A549 treated with GW870086 at 1 μM for 4 hours (cell line): ENCODE measurements around the gene CHMP4A. TPM values are rescaled to one million over a fixed set of nuclear protein-coding genes. Genes with fewer than 3 reads are reported as not detected.

ENCODE experiments used
- total RNA-seq: library from RNA; stranded (reverse); fragments of 200-300 nt; extraction: Qiagen RNA extraction; gene quantifications from 5 replicates; pipeline ENCODE4 v1.2.3, GENCODE V29; 2022; ENCODE audit warnings: low read depth

CHMP4A gene, protein sequence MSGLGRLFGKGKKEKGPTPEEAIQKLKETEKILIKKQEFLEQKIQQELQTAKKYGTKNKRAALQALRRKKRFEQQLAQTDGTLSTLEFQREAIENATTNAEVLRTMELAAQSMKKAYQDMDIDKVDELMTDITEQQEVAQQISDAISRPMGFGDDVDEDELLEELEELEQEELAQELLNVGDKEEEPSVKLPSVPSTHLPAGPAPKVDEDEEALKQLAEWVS
- total RNA-seq = 76.1 to 96.4 TPM (median 81.8 TPM) in 5 replicates

DNA sequence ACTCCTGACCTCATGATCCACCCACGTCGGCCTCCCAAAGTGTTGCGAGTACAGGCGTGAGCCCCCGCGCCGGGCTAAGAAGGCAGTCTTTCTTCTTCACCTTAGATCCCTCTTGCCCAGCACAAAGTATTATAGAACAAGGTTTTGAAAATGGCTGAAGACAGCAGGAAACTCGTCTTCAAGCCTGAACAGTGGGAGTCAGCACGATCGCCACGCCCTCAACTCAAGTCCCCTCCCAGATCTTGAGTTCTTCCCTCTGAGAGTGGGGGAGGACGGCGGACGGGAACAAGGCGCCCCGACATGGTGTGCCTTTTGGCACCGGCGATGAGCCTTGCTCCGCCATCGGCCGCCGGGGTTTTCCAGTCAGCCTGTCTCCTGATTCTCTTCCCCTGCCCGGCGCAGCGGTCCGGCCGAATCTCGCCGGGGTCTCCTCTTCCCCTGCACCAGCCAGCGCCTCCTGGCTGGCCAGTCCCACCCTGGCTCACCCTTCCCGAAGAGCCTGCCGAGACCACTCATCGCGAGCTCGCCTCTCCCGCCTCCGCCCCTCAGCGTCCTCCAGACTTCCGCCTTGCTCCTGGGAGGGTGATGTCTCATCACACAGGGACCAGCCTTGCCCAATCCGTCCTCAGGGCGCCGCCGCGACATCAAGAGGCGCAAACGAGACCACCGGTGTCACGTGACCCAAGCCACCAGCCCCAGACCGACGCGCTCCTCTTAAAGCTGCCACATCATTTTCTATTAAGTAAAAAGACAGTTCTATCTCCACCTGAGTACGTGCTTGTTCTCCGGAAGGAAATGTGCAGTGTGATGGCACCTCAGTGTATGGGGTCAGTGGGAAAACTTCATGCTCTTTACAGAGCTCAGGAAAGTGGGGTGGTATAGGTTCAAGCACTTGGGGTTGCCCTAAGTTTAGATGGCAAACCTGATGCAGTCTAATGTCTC, at the start of gene CHMP4A:
TSS of gene CHMP4A (minus strand) at position 565 of the 942 bp plus-strand sequence. CDS start at position 516, 49 bp downstream.

DNA sequence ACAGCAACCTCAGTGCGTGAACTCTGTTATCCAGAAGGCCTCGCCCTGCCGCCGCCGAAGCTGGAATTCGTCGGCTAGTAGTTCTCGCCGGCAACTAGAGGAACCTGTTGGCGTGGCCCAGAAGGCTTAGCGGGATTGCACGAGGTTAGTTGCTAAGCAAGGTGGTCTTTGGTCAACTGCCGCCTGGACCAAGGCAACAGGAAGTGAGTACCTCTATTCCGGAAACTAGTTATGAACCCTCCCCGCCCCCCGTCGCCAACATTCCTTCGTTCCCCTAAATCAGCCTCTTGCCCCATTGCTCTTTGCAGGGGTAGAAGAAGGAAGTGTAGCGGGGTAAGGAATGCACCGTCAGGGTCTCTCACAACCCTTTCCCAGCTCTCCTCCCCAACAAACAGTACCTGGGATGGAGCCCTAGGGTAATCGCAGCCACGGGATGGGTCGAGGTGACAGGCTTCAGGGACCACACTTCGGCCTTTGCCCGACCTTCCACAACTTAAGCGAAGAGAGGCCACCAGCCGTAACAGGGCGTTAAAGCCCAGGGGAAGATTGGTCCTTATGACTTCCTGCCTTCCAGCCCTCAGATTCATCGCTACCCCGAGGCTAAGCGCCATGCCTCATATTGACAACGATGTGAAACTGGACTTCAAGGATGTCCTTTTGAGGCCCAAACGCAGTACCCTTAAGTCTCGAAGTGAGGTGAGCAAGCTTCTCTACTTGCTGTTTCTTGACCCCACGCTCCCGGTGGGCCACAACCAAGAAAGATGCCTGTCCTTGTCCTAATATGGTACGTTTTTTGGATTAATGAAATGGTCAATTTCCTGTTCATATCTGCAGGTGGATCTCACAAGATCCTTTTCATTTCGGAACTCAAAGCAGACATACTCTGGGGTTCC, 19.6 kb upstream of the CHMP4A start, which contains the start of gene GMPR2:
TSS of gene GMPR2 (plus strand) at position 285 of the 893 bp plus-strand sequence. CDS start at position 610, 325 bp downstream.

DNA sequence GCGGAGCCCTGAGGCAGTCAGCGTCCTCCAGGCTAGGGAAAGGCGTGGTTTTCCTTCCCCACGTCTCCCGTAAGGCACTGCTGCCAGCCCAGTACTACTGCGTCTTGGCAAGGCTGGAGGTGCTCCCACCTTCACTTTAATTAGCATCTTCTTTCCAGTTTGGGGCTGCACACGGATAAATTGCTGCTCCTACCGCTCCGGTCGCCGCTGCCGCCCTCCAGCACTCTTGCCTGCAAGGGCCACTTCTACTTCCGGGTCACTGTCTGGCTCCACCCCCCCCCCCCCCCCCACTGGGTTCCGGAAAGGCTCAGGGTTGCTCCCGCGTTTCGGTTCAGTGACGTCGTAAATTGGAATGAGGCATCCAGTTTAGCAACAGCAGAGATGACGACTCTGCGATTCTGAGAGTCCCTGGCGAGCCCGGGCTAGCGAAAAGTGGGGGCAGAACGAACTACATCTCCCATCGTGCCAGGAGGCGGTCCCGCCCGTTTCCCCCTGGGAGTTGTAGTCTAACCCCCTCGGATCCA, 18.9 kb upstream of the CHMP4A start, which contains the start of gene NEDD8:
TSS of gene NEDD8 (minus strand) at position 247 of the 524 bp plus-strand sequence. CDS start at position 147, 100 bp downstream.

DNA sequence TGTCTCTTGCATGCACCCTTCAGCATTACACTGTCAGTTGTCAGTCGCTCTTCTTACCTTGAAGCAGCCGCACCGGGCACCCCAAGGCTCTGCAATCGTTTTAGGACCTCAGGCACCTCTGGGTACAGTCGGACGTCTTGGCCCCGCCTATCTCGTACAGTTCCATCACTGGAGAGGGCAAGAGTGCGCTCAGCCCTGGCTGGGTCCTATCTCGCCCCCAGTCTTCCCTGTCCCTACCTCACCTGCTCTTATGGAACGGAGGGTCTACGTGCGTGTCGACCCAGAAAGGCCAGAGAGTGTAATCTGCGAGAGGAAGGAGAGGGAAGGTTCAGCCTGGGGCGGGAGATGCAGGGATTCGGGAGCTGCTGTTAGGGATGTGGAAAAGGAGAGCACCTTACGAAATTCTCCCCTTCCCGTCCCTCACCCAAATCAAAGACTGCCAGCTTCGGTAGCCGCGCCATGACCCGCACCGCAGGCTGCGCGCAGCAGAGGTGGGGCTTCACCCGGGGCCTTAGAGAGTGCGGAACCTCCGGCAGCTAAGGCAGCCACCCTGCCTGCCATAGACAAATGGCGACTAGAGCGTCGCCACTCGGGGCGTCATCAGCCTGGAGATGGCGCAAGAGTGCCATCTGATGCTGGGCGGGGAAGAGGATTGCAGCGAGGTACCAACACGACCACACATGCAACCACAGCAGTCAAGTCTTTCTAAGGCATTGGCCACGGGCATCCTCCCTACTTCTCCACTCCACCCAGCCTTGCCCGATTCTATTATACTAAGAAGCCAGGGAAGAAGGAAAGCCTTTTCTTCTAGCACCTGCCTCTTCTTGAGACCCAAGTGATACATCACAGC, 2.4 kb upstream of the CHMP4A start, which contains the start of gene MDP1:
TSS of gene MDP1 (minus strand) at position 572 of the 850 bp plus-strand sequence. CDS start at position 461, 111 bp downstream.

DNA sequence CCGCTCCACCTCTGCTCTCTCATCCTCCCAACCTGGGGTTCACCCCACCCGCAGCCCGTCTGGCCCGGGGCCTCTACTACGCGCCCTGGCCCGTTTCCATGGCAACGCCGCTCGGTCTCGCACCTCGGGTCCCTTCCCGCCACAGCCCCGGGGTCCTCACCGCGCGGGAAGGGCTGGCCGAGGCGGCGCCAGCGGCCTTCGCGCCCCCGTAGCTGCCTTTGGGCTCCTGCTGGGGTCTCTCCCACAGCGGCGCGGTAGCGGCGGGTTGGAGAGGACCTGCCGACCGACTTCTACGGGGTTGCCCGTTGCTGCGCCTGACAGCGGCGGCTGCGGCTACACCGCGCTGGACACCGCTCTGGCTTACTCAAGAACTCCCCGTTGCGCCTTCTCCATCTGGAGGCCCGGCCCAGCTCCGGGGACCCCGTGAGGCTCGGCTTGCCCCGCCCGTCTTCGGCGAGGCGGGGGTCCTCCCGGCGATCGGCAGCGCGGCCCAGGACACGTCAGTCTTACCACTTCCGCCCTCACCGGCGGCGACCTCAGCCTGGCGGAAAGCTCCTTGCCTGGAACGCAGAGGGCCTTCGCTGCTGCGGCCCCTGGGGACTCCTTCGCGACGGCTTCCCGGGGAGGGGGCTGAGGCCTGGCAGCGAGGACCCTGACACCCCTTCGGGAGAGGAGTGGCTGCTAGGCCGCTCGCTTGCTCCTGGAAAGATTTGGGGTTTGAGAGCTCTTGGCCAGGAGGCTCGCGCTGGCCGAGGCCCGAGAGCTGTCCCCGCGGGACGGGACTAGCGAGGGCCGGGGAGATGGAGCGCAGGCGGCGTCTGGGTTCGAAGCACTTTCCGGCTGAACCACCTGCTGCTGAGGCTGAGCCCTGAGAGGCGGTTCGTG, 17.9 kb downstream of the CHMP4A start, which contains the start of gene TM9SF1:
TSS of gene TM9SF1 (minus strand) at position 256 of the 885 bp plus-strand sequence. CDS start 422 bp downstream, outside the sequence.

DNA sequence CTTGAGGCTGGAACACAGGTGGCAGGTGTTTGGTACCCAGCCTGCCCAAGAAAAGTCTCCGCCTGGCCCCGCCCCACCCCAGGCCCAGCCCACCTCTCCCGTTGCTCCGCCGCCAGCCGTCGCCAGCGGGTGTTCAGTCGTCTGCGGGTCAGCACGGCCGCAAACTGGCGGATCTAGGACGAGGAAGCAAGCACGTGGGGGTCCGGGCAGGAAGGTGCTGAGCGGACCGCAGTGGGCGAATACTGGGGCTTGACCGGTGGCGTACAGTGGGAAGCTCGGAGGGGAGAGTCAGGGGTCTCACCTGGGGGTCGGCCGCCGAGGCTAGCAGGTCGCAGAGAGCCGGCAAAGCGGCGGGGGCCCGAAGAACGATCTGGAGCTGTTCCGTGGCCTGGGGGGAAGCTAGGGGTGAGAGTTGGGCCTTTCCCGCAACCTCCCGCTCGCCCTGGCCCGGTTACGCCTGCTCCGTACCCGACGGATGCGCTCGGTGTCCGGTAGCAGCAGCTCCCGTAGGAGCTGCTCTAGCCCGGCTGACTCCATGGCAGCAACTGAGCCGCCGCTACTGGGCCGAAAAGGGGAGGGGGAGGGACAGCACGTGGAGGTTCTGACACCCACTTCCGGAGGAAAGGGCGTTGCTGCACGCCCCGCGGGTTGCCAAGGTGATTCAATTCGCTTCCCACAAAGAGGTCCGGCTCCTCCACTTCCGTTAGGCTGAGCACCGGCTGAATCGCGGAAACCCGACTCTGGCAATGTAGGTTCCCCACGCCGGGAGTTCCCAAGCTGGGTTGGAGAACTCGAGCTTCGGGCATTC, 24.8 kb downstream of the CHMP4A start, which contains the start of gene IPO4:
TSS of gene IPO4 (minus strand) at position 566 of the 808 bp plus-strand sequence. CDS start at position 537, 29 bp downstream.

DNA sequence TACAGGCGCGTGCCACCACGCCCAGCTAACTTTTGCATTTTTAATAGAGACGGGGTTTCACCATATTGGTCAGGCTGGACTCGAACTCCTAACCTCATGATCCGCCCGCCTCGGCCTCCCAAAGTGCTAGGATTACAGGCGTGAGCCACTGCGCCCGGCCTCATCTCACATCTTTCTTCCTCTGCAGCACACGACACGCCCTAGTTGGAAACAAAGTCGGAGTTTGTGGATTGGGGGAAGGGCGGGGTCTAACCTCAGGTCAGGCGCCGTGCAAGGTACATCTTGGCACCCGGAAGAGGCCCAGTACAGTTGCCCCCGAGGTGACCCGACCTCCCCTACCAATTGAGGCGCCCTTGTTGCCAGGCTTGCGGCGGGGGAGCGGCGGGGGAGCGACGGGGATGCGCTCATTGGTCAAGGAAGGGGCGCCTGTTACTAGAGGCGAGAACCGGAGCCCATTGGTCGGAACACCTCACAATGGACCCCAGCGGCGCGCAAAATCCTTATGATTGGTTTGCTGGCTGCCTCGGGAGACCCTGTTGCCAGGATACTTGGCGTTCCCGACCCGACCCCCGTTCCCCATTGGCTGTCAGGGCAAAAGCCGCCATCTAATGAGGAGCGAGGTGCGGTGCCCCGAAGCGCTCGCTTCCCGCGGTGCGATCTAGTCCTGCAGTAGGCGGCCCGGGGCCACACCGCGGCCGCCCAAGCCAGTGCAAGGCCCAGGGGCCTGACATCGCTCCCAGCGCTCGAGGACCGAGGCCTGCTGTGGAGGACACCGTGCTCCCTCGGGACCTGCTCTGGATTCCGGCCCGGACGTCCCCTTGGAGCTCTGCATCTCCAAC, 41.6 kb downstream of the CHMP4A start, which contains the start of gene REC8:
TSS of gene REC8 (plus strand) at position 659 of the 839 bp plus-strand sequence. CDS start 473 bp downstream, outside the sequence.

DNA sequence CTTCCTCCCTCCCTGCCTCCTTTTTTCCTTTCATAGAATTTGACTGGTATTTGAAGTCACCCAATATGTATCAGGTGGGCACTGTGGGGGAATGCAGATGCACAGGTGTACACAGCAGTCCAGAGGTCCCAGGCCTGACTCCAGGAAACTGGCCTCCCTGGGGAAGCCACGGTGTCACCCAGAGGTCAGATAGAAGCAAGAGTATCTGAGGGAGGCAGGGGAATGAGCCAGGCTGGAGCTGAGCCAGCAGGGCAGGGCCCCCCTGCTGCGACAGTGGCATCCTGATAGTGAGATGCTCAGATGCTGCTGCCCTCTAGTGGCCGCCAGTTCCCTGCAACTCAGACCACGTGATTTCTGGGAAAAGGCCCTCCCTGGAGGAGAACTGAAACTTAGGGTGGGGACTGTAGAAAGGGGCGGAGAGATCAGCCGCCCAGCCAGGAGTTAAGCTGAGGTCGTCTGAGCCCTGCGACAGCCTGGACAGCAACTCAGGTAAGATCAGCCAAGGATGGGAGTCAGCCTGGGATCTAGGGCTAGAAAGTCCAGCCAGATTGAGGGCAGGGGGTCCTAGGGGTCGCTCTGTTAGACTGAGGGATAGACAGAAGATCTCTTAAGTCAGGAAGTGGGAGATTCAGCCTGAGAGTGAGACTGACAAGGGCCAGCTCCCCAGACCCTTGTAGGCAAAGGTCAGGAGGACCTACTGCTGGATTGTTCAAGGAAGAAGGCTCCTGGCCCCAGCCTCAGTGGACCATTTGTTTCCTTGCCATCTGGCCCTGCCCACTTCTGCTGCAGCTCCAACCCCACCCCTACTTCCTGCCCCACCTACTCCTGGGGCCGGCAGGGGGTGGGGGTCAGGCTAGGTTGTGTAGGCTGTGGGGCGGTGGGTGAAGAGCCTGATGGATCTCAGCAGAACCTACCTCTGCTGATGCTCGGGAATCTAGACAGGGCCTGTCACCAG, 52.2 kb downstream of the CHMP4A start, which contains the start of gene IRF9:
TSS of gene IRF9 (plus strand) at position 416 of the 955 bp plus-strand sequence. CDS start 880 bp downstream, outside the sequence.

Other genes starting within 250 kb of the CHMP4A start
- 21.5 to 34.0 TPM (median 29.9 TPM) in 5 replicates for gene DHRS4L2, start 224.6 kb downstream of the CHMP4A start, total RNA-seq
- gene CARMIL3, start 161.5 kb downstream of the CHMP4A start, total RNA-seq = 0.33 to 0.75 TPM (median 0.61 TPM) in 5 replicates
- 0.06 to 0.16 TPM (median 0.15 TPM) in 3 of 5 replicates, not detected in the others for gene CPNE6, start 141.9 kb downstream of the CHMP4A start, total RNA-seq
- gene PCK2, start 119.2 kb downstream of the CHMP4A start, total RNA-seq = 18.0 to 23.5 TPM (median 19.5 TPM) in 5 replicates
- 19.4 to 22.8 TPM (median 20.8 TPM) in 5 replicates for gene DCAF11, start 98.7 kb downstream of the CHMP4A start, total RNA-seq
- gene NRL, start 98.5 kb downstream of the CHMP4A start, total RNA-seq = 0.75 to 1.1 TPM (median 1.0 TPM) in 5 replicates
- gene FITM1, start 82.8 kb downstream of the CHMP4A start, total RNA-seq = 0.17 TPM in 2 of 5 replicates, not detected in the others
- gene PSME1, start 77.3 kb downstream of the CHMP4A start, total RNA-seq = 157 to 192 TPM (median 167 TPM) in 5 replicates
- 47.8 to 65.7 TPM (median 59.1 TPM) in 5 replicates for gene EMC9, start 71.9 kb downstream of the CHMP4A start, total RNA-seq
- gene PSME2, start 66.9 kb downstream of the CHMP4A start, total RNA-seq = 161 to 196 TPM (median 170 TPM) in 5 replicates
- 20.9 to 32.8 TPM (median 29.5 TPM) in 5 replicates for gene RNF31, start 66.0 kb downstream of the CHMP4A start, total RNA-seq
- gene IRF9, start 52.2 kb downstream of the CHMP4A start, total RNA-seq = 15.3 to 20.5 TPM (median 18.1 TPM) in 5 replicates
- 3.5 to 5.5 TPM (median 5.2 TPM) in 5 replicates for gene REC8, start 41.4 kb downstream of the CHMP4A start, total RNA-seq
- gene IPO4, start 24.7 kb downstream of the CHMP4A start, total RNA-seq = 71.7 to 83.4 TPM (median 76.3 TPM) in 5 replicates
- gene TM9SF1, start 18.0 kb downstream of the CHMP4A start, total RNA-seq = 63.4 to 67.1 TPM (median 65.5 TPM) in 5 replicates
- gene TSSK4, start 7.8 kb downstream of the CHMP4A start, total RNA-seq = not detected in 5 replicates
- gene MDP1, start 2.6 kb upstream of the CHMP4A start, total RNA-seq = 28.4 to 32.8 TPM (median 30.6 TPM) in 5 replicates
- 438 to 493 TPM (median 454 TPM) in 5 replicates for gene NEDD8, start 18.9 kb upstream of the CHMP4A start, total RNA-seq
- gene GMPR2, start 19.4 kb upstream of the CHMP4A start, total RNA-seq = 55.3 to 62.7 TPM (median 61.5 TPM) in 5 replicates
- 31.8 to 38.3 TPM (median 37.1 TPM) in 5 replicates for gene TINF2, start 29.1 kb upstream of the CHMP4A start, total RNA-seq
- 0.81 to 1.5 TPM (median 1.2 TPM) in 5 replicates for gene TGM1, start 49.7 kb upstream of the CHMP4A start, total RNA-seq
- gene RABGGTA, start 58.1 kb upstream of the CHMP4A start, total RNA-seq = 16.1 to 17.8 TPM (median 17.2 TPM) in 5 replicates
- 8.1 to 13.1 TPM (median 10.3 TPM) in 5 replicates for gene DHRS1, start 86.3 kb upstream of the CHMP4A start, total RNA-seq
- 14.8 to 17.6 TPM (median 16.2 TPM) in 5 replicates for gene NOP9, start 86.4 kb upstream of the CHMP4A start, total RNA-seq
- 0.17 to 0.72 TPM (median 0.19 TPM) in 5 replicates for gene CIDEB, start 94.5 kb upstream of the CHMP4A start, total RNA-seq
- gene LTB4R2, start 96.7 kb upstream of the CHMP4A start, total RNA-seq = 2.8 to 5.1 TPM (median 4.4 TPM) in 5 replicates
- gene LTB4R, start 98.0 kb upstream of the CHMP4A start, total RNA-seq = 3.9 to 6.3 TPM (median 5.2 TPM) in 5 replicates
- not detected in 5 replicates for gene ADCY4, start 121.6 kb upstream of the CHMP4A start, total RNA-seq
- not detected in 5 replicates for gene RIPK3, start 126.5 kb upstream of the CHMP4A start, total RNA-seq
- gene NFATC4, start 154.7 kb upstream of the CHMP4A start, total RNA-seq = 0.06 to 0.47 TPM (median 0.31 TPM) in 3 of 5 replicates, not detected in the others
- 0.25 to 0.34 TPM (median 0.26 TPM) in 5 replicates for gene NYNRIN, start 185.5 kb upstream of the CHMP4A start, total RNA-seq
- gene CBLN3, start 216.2 kb upstream of the CHMP4A start, total RNA-seq = 1.0 to 1.7 TPM (median 1.2 TPM) in 5 replicates
- gene KHNYN, start 216.5 kb upstream of the CHMP4A start, total RNA-seq = 23.4 to 28.8 TPM (median 27.6 TPM) in 5 replicates
- 42.3 to 50.6 TPM (median 48.6 TPM) in 5 replicates for gene SDR39U1, start 229.3 kb upstream of the CHMP4A start, total RNA-seq